Mesothelial cell of epicardium (in vitro differentiated cells): ENCODE results near the gene ARHGEF28. TPM values are rescaled to one million over a fixed set of nuclear protein-coding genes. Genes with fewer than 3 reads are reported as not detected.

Source experiments
- DNase-seq, 2 experiments: peaks; one replicate each; pipeline ENCODE4 v3.0.0; 2021; ENCODE audit warnings: low spot score in 2 of 2; ENCODE audit not compliant: unreplicated experiment in 2 of 2
- H3K27ac Mint-ChIP-seq: 2 replicates; pipeline ENCODE4 v1.8.0; 2021; ENCODE audit warnings: mixed read lengths
- H3K27me3 Mint-ChIP-seq: 2 replicates; pipeline ENCODE4 v1.8.0; 2021; ENCODE audit warnings: low read depth, mixed read lengths
- H3K36me3 Mint-ChIP-seq: 2 replicates; pipeline ENCODE4 v1.8.0; 2021; ENCODE audit warnings: mixed read lengths
- H3K4me1 Mint-ChIP-seq: 2 replicates; pipeline ENCODE4 v1.8.0; 2021; ENCODE audit warnings: mixed read lengths
- H3K4me3 Mint-ChIP-seq: 2 replicates; pipeline ENCODE4 v1.8.0; 2021; ENCODE audit warnings: mild to moderate bottlenecking, moderate library complexity, mixed read lengths
- H3K9me3 Mint-ChIP-seq: 2 replicates; pipeline ENCODE4 v1.8.0; 2021; ENCODE audit warnings: mixed read lengths
- total RNA-seq: library from RNA; stranded (reverse); gene quantifications from 3 replicates; pipeline ENCODE4 v1.2.1, GENCODE V29; 2021
- TF ChIP-seq, protein P1 (sequence below): fragments of 200-600 bp; sonication (generic); IDR thresholded peaks from one replicate; pipeline ENCODE4 v1.5.0; 2021; ENCODE audit warnings: antibody characterized with exemption; ENCODE audit not compliant: unreplicated experiment

ARHGEF28 gene
- total RNA-seq, 1 donor from 2014 or later = 0.40 TPM

DNA sequence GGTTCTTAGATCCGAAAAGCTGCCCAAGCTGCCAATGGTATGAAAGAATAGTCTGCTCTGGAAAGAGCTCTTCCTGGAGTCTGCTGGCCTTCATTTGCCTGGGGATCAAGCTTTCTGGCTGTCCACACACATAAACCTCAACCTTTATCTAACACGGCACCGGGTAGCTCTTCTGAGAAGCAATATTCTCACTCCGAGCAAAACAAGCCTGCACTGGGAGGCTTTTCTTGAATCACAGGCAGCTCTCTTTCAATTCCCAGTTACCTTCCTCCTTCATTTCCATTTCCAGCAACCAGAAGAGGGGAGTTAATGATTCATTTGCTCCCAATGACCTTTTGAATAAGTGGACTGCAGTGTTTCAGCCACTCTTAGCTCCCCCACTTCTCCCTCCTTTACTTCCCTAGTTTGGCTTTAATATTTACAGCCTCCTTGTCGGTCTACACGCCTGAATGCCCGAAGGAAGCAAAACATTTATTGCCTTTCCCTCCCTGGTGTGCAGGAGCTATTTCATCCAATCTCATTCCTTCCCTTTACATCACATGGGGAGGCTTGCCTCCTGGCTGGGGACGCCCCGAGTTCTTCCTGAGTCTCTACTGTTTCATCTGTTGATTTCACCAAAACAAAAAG, 187.1 kb downstream of the ARHGEF28 start:
- Mint-ChIP-seq H3K36me3 (no peaks in the 10 kb centered on the region), H3K4me1 (no peaks in the 10 kb centered on the region), H3K27ac (no peak overlapping the region), H3K4me3 (no peak overlapping the region), H3K27me3 (peaks cover 2% of the 10 kb centered on the region), H3K9me3 (no peaks in the 10 kb centered on the region)
- DNase-seq = no peak
- TF ChIP-seq, protein P1, sequence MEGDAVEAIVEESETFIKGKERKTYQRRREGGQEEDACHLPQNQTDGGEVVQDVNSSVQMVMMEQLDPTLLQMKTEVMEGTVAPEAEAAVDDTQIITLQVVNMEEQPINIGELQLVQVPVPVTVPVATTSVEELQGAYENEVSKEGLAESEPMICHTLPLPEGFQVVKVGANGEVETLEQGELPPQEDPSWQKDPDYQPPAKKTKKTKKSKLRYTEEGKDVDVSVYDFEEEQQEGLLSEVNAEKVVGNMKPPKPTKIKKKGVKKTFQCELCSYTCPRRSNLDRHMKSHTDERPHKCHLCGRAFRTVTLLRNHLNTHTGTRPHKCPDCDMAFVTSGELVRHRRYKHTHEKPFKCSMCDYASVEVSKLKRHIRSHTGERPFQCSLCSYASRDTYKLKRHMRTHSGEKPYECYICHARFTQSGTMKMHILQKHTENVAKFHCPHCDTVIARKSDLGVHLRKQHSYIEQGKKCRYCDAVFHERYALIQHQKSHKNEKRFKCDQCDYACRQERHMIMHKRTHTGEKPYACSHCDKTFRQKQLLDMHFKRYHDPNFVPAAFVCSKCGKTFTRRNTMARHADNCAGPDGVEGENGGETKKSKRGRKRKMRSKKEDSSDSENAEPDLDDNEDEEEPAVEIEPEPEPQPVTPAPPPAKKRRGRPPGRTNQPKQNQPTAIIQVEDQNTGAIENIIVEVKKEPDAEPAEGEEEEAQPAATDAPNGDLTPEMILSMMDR = no peak

DNA sequence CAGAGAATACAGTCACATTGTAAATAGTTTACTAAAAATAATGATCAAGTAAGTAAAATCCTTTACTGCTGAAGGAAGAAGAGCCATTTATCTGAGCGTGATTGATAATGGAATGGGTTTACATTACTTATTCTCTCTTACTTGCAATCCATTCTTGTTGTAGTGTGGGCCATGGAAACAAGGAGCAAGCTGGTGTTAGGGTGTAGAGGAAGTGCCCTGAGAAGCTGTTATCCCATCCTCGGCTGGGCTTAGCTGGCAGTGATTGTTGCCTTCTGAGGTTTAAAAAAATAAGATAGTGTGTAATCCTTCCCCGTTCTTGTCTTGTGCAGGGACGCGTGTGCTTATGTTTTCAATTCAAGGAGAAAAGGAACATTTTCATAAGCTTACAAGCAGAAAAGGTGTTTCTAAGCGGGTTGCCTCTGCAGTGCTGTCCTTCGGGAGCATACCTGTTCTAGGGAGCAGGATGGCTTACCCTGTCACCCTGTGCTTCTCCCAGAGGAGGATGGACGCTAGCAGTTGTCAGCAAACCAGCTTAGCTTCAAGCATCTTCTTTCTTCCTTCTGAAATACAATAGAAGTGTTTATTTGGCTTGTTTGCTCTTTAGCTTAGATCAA, 188.3 kb downstream of the ARHGEF28 start:
- H3K36me3 Mint-ChIP-seq = no peaks in the 10 kb centered on the region
- TF ChIP-seq, protein P1 = no peak
- no peaks in the 10 kb centered on the region for H3K4me1 Mint-ChIP-seq
- H3K4me3 Mint-ChIP-seq = no peak overlapping the region
- no peaks in the 10 kb centered on the region for H3K9me3 Mint-ChIP-seq
- H3K27me3 Mint-ChIP-seq = peaks cover 2% of the 10 kb centered on the region
- H3K27ac Mint-ChIP-seq = no peak overlapping the region
- DNase-seq = no peak

DNA sequence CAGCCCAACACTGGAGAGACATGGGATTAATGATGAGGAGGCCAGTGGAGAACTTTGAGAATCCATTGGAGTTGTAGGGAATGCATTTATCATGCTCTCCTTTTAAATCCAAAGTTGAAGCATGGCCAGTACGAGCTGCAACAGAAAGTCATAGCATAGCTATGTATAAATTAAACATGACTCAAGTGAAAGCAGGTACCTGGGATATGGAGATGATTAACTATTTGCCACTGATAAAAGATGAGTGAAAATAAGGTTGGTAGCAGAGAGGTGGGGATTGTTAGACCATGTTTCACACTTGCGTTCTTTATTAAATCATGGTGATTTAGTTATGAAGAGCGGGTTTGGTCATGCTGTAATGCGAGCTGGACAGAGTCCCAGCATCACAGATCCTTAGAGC, 189.6 kb downstream of the ARHGEF28 start:
- peaks cover 2% of the 10 kb centered on the region for H3K27me3 Mint-ChIP-seq
- no peaks in the 10 kb centered on the region for H3K9me3 Mint-ChIP-seq
- DNase-seq = no peak
- no peaks in the 10 kb centered on the region for H3K4me1 Mint-ChIP-seq
- no peak overlapping the region for H3K27ac Mint-ChIP-seq
- TF ChIP-seq, protein P1 = no peak
- H3K36me3 Mint-ChIP-seq = no peaks in the 10 kb centered on the region
- H3K4me3 Mint-ChIP-seq = no peak overlapping the region

DNA sequence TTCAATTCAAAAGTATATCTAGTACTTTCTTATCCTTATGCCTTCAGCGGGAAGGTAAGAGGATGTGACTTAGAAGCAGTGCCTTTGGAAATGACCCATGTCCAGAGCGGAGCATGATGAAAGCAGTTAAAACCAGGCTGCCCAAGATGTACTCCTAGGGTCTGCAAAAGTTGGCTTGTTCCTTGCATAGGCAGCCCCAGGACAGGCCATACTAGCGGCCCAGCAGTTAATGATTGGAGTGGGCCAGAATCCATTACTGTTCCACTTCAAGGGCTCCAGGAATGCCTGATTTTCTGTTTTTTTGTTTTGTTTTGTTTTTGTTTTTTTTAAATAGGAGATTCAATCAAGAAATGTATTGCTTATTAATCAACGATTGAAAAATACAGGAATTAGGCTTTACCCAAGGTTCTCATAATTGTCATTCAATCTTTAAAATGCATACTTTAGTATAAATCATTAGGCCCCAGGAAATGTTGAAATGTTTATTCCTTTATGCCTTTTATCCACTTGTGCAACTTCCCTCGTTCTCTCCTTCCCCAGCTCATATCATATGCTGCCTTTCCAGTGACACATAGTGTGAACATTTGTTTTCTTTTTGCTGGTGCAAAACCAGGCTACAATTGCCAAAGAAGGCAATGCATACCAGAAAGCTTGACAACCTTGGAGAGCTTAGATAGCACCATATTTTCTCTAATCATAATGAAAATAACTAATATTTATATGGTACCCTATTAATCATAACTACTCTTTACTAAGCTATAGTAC, 190.8 kb downstream of the ARHGEF28 start:
- Mint-ChIP-seq H3K27me3 (peaks cover 2% of the 10 kb centered on the region), H3K4me1 (no peaks in the 10 kb centered on the region), H3K9me3 (no peaks in the 10 kb centered on the region), H3K4me3 (no peak overlapping the region), H3K27ac (no peak overlapping the region), H3K36me3 (no peaks in the 10 kb centered on the region)
- TF ChIP-seq, protein P1 = no peak
- no peak for DNase-seq

DNA sequence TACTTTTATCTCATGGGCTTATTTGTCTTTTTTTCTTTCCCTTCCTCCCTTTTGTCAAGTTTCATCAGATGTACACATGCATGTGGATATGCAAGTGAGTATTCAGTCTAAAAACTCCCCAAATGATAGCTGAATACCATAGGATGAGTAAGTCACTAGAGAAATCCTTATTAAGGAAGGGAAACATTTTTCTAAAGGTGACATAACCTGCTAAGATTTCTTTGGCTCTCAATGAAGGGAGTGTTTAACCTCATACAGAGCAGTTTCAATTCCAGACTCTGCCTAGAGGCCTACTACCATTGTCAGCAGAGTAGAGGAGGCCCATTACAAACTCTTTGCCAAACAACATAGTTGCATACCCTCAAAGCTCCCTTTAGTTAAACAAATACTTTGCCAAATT, 192.4 kb downstream of the ARHGEF28 start:
- no peak for DNase-seq
- TF ChIP-seq, protein P1 = no peak
- no peaks in the 10 kb centered on the region for H3K36me3 Mint-ChIP-seq
- peaks cover 5% of the 10 kb centered on the region for H3K4me1 Mint-ChIP-seq
- no peaks in the 10 kb centered on the region for H3K9me3 Mint-ChIP-seq
- H3K27me3 Mint-ChIP-seq = peaks cover 2% of the 10 kb centered on the region
- H3K27ac Mint-ChIP-seq = no peak overlapping the region
- no peak overlapping the region for H3K4me3 Mint-ChIP-seq
